Mesothelial cell of epicardium (in vitro differentiated cells): Measurements from ENCODE around the gene POLN. TPM values are rescaled to one million over a fixed set of nuclear protein-coding genes. Genes with fewer than 3 reads are reported as not detected.
"Not testable (repeated sequence)": the region's sequence is repeated elsewhere in the genome, so short reads cannot be mapped to it uniquely, and the experiment has no call there.

ENCODE experiments used
- DNase-seq, 2 experiments: peaks; one replicate each; pipeline ENCODE4 v3.0.0; 2021; ENCODE audit warnings: low spot score in 2 of 2; ENCODE audit not compliant: unreplicated experiment in 2 of 2
- H3K27ac Mint-ChIP-seq: 2 replicates; pipeline ENCODE4 v1.8.0; 2021; ENCODE audit warnings: mixed read lengths
- H3K27me3 Mint-ChIP-seq: 2 replicates; pipeline ENCODE4 v1.8.0; 2021; ENCODE audit warnings: low read depth, mixed read lengths
- H3K36me3 Mint-ChIP-seq: 2 replicates; pipeline ENCODE4 v1.8.0; 2021; ENCODE audit warnings: mixed read lengths
- H3K4me1 Mint-ChIP-seq: 2 replicates; pipeline ENCODE4 v1.8.0; 2021; ENCODE audit warnings: mixed read lengths
- H3K4me3 Mint-ChIP-seq: 2 replicates; pipeline ENCODE4 v1.8.0; 2021; ENCODE audit warnings: mild to moderate bottlenecking, moderate library complexity, mixed read lengths
- H3K9me3 Mint-ChIP-seq: 2 replicates; pipeline ENCODE4 v1.8.0; 2021; ENCODE audit warnings: mixed read lengths
- total RNA-seq: library from RNA; stranded (reverse); gene quantifications from 3 replicates; pipeline ENCODE4 v1.2.1, GENCODE V29; 2021
- TF ChIP-seq, protein P1 (sequence below): fragments of 200-600 bp; sonication (generic); IDR thresholded peaks from one replicate; pipeline ENCODE4 v1.5.0; 2021; ENCODE audit warnings: antibody characterized with exemption; ENCODE audit not compliant: unreplicated experiment

Gene POLN
- total RNA-seq, 1 donor from 2014 or later = 5.8 TPM

DNA sequence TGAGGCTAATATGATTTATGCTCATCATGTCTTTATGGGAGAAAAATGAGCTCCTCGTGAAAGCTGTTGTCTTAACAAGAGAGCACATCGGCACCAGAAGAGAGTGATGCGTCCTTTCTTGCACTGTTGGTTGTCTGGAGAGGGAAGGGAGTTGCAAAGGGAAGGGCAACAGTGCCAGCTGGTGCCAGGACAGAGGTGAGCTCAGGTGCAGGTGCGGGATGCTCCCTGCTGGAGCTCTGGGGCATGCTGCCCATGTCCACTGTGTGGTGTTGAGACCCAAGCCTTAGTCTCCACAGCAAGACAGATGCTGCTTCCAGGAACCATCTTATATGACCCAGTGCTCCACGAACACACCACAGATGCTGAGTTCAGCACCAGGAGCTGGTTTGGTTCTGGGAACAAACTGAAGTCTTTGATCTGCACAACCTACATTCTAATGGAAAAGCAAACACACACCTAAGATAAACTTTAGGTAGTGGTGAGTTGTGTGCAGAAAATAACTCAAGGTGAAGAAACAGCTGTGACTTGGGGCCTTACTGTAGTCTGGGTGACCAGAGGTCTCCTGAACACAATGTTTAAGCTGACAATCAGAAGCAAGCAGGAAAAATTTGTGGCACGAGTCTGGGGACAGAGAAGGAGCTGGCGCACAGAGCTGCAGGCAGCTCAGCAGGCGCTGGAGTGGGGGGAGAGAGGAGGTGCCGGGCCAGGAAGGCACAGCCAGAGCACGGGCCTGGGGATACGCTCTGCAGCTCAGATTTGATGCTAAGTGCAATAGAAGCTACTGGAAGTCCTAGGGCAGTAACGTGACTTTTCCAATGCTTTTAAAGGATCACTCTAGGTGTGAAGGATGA is 73.2 kb downstream of the POLN start:
- H3K4me1 Mint-ChIP-seq = no peaks in the 10 kb centered on the region
- DNase-seq = no peak
- H3K36me3 Mint-ChIP-seq = peaks cover 2% of the 10 kb centered on the region
- H3K27ac Mint-ChIP-seq = no peak overlapping the region
- TF ChIP-seq, protein P1, sequence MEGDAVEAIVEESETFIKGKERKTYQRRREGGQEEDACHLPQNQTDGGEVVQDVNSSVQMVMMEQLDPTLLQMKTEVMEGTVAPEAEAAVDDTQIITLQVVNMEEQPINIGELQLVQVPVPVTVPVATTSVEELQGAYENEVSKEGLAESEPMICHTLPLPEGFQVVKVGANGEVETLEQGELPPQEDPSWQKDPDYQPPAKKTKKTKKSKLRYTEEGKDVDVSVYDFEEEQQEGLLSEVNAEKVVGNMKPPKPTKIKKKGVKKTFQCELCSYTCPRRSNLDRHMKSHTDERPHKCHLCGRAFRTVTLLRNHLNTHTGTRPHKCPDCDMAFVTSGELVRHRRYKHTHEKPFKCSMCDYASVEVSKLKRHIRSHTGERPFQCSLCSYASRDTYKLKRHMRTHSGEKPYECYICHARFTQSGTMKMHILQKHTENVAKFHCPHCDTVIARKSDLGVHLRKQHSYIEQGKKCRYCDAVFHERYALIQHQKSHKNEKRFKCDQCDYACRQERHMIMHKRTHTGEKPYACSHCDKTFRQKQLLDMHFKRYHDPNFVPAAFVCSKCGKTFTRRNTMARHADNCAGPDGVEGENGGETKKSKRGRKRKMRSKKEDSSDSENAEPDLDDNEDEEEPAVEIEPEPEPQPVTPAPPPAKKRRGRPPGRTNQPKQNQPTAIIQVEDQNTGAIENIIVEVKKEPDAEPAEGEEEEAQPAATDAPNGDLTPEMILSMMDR = no peak
- no peaks in the 10 kb centered on the region for H3K9me3 Mint-ChIP-seq
- no peaks in the 10 kb centered on the region for H3K27me3 Mint-ChIP-seq
- H3K4me3 Mint-ChIP-seq = no peak overlapping the region

DNA sequence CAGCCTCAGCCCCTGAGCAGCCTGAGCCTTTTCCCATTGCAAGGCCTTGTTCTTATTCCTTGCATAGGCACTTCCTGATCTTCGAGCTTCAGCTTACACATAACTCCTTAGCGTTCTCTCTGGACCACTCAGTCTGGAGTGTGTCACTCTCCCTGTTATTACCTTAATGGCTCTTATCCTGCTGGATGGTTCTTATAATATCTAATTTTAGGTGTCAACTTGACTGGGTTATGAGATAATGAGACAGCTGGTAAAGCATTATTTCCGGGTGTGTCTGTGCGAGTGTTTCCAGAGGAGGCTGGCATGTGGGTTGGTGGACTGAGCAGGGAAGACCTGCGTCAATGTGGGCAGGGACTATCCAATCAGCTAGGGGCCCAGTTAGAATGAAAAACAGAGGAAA is 75.7 kb downstream of the POLN start:
- Mint-ChIP-seq H3K27me3 (no peaks in the 10 kb centered on the region), H3K4me3 (no peak overlapping the region), H3K27ac (no peak overlapping the region), H3K9me3 (no peaks in the 10 kb centered on the region), H3K36me3 (peaks cover 2% of the 10 kb centered on the region), H3K4me1 (no peaks in the 10 kb centered on the region)
- TF ChIP-seq, protein P1 = no peak
- DNase-seq = no peak

DNA sequence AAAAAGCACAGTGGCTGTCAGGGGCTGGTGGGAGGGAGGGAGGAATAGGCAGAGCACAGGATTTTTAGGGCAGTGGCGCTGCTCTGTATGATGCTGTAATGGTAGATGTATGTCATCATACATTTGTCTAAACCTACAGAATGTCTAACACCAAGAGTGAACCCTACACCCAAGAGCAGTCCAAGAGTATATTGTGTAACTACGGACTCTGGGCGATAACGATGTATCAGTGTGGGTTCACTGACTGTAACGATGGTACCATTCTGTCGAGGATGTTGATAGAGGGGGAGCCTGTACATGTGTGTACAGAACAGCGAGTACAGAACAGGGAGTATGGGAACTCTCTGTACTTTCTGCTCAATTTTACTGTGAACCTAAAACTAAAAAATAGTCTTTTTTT is 76.5 kb downstream of the POLN start:
- H3K36me3 Mint-ChIP-seq = peaks cover 2% of the 10 kb centered on the region
- no peak for DNase-seq
- no peaks in the 10 kb centered on the region for H3K27me3 Mint-ChIP-seq
- no peaks in the 10 kb centered on the region for H3K4me1 Mint-ChIP-seq
- TF ChIP-seq, protein P1 = no peak
- H3K4me3 Mint-ChIP-seq = no peak overlapping the region
- H3K9me3 Mint-ChIP-seq = no peaks in the 10 kb centered on the region
- H3K27ac Mint-ChIP-seq = no peak overlapping the region

DNA sequence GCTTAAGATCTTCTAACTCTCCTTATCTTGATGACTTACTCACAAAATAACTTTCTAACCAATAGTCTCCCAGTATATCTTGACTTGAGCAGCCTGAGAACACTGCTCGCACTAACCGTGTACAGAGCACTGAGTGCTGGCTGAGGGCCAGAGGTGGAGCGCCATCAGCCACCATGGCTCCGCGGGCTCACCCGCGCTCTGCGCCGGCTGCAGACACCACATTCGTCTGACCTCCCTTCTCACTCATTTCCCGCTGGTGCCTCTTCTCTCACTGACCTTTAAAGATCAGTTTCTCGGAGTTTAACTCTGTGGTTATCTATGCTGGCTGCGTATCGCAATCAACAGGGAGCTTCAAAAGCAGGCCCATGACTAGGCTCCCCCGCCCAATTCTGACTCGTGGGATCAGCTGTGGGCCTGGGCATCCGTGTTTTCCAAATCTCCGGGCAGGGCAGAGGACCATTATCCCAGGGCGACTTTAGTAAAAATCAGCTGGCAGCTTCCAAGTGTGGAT is 78.6 kb downstream of the POLN start:
- no peak overlapping the region for H3K4me3 Mint-ChIP-seq
- H3K4me1 Mint-ChIP-seq = no peaks in the 10 kb centered on the region
- no peak overlapping the region for H3K27ac Mint-ChIP-seq
- no peak for DNase-seq
- TF ChIP-seq, protein P1 = no peak
- H3K27me3 Mint-ChIP-seq = no peaks in the 10 kb centered on the region
- H3K9me3 Mint-ChIP-seq = no peaks in the 10 kb centered on the region
- peaks cover 2% of the 10 kb centered on the region for H3K36me3 Mint-ChIP-seq

- H3K27me3 Mint-ChIP-seq, H3K36me3 Mint-ChIP-seq, H3K4me1 Mint-ChIP-seq, DNase-seq, H3K4me3 Mint-ChIP-seq, H3K9me3 Mint-ChIP-seq, H3K27ac Mint-ChIP-seq: not testable (repeated sequence)
These were observed 80.7 kb downstream of the POLN start for GRCh38 chr4:2161092-2161703.

DNA sequence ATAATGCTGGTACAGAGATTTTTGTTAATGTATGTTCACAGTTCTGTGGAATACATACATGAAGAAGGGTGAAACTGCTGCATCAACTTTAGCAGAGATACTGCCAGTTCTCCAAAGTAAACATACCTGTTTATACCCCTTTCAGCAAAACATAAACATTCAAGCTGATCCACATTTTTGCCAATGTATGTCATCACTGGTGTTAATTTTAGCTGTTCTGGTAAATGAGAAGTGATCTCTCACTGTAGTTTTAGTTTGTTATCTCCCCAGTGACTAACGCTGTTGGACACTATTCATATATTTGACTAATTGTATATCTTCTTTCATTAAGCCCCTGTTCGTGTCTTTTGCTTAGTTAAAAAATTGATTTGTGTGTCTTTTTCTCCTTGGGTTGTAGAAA is 82.0 kb downstream of the POLN start:
- Mint-ChIP-seq H3K36me3 (no peaks in the 10 kb centered on the region), H3K27ac (no peak overlapping the region), H3K27me3 (no peaks in the 10 kb centered on the region), H3K4me1 (no peaks in the 10 kb centered on the region), H3K4me3 (no peak overlapping the region), H3K9me3 (peaks cover 5% of the 10 kb centered on the region)
- TF ChIP-seq, protein P1 = no peak
- no peak for DNase-seq
